ENCODE results near the gene CENPM. TPM values are rescaled to one million over a fixed set of nuclear protein-coding genes. Genes with fewer than 3 reads are reported as not detected.

Gene CENPM
- total RNA-seq, 4 donors from 2014 or later = 14.2 to 71.0 (median 17.8) TPM

DNA sequence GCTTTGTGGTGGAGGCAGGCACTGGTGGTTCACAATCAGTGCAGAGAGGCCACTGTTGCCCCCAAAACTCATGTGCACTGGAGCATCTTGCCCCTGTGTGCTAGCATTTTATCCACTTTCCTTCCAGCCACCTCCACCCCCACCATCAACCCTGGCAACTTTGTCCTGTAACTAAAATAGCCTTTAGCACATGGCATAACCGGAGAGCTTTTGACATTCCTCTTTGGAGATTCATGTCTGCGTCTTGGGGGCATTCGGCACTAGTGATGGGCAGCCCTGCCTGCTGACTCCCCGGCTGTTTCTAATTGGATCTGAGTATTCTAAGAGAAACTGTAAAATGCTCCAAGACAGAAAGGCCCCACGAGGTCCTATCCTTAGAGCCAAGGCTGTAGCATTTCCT lies 47.8 kb downstream of the CENPM start:
- TF ChIP-seq POLR2A (IDR thresholded peaks at IDR 0.05) = no peak
- no peak for TF ChIP-seq CTCF (IDR thresholded peaks at IDR 0.05)
- Histone ChIP-seq H3K36me3 (peaks cover 0 to 97% (median 0%) of the 10 kb centered on the region in 3 donors), H3K27ac (no peak overlapping the region), H3K4me1 (no peaks in the 10 kb centered on the region), H3K4me3 (no peak overlapping the region), H3K9me3 (no peaks in the 10 kb centered on the region), H3K27me3 (no peaks in the 10 kb centered on the region)
- DNase-seq = no peak

DNA sequence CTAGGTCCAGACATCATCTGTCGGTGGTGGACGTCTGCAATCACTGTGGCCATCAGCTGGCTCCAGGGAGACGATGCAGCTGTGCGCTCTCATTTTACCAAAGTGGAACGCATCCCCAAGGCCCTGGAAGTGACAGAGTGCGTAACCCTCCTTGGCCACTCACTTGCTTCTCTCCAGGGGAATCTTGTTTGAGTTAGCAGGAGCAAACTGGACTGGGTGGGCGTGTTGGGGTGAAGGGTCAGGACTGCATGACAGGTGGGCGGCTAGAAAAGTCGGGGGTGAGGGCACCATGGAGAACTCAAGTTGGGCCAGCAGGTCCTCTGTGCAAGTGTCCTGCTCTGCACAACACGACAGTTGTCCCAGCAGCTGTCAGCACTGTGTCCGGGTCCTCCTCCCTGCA lies 48.3 kb downstream of the CENPM start:
- Histone ChIP-seq H3K36me3 (peaks cover 0 to 97% (median 0%) of the 10 kb centered on the region in 3 donors), H3K9me3 (no peaks in the 10 kb centered on the region), H3K27ac (no peak overlapping the region), H3K27me3 (no peaks in the 10 kb centered on the region), H3K4me1 (no peaks in the 10 kb centered on the region), H3K4me3 (no peak overlapping the region)
- TF ChIP-seq POLR2A (IDR thresholded peaks at IDR 0.05) (no peak), CTCF (IDR thresholded peaks at IDR 0.05) (no peak)
- no peak for DNase-seq

DNA sequence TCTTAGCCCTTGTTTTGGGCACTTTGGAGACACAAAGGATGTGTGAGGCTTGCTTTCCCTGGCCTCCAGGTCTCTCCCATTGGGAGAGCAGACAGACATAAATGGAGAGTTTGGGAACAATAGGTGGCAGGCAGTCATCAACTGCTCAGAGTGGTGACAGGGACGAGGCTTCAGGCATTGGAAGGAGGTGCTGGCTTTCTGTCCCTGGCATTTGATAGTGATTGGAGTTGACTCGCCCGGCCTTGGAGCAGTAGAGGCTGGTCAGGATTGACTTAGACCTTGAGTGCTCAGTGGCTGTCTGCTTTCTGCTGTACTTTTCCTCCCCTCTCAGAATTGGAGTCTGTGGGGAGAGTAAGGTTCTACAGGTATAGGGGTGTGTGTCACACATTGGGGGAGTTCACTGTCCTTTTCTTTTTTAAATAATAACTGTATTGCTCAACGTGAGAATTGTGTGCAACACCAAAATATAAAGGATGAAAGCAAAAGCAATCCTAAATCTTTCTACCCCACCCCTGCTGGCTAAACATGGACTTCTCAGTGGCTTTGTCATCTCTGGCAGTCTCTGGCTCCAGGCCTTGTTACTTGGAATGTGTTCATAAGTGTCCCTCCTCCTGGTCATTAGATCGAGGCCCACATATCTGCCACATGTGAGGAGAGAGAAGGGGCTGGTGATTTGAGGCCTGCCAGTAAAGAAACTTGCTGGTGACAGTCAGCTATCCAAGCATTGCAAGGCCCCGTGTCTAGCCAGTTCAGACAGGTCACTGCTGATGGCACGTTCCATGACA lies 53.2 kb downstream of the CENPM start:
- Histone ChIP-seq H3K27ac (no peak overlapping the region), H3K36me3 (peaks cover 0 to 94% (median 0%) of the 10 kb centered on the region in 3 donors), H3K9me3 (no peaks in the 10 kb centered on the region), H3K4me3 (no peak overlapping the region), H3K27me3 (no peaks in the 10 kb centered on the region), H3K4me1 (no peaks in the 10 kb centered on the region)
- DNase-seq = no peak
- no peak for TF ChIP-seq POLR2A (IDR thresholded peaks at IDR 0.05)
- TF ChIP-seq CTCF (IDR thresholded peaks at IDR 0.05) = no peak

DNA sequence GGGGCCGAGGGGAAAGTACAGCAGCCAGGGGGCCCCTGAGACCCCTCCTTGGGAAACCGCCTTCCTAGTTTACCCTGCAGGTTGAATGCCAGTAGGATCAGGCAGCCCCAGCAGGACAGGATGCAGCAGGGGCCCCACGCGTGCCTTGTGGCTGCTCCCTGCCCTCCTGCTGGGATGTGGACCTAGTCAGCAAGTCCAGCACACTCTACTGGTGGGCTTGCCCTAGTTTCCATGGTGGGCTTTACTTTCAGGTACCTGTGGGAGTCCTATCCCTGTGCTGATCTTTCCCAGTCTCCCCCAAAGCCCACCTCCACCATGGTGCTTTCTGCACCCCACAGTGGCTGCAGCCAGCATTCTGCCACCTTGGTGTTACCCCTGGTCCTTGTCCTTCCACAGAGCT lies 54.2 kb downstream of the CENPM start:
- Histone ChIP-seq H3K36me3 (peaks cover 0 to 95% (median 0%) of the 10 kb centered on the region in 3 donors), H3K9me3 (no peaks in the 10 kb centered on the region)
- no peak for DNase-seq

DNA sequence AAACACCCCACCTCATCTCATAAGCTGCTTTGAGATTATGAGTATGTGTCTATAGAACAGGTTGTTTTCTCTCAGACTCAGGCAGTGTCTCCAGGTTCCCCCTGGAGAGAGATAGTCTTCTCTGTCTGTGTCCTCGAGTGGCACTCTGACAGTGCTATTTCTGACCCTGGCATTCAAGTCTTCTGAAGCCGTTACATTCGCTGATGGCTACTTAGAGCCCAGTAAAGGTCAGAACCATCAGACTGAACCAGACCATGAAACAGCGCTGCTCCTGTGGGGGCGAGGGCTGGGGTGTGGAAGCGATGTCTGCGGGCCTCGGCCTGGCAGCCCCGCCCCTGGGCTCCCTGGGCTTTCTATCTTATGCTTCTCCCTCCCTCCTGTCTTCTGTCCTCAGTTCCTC lies 55.5 kb downstream of the CENPM start:
- Histone ChIP-seq H3K27me3 (no peaks in the 10 kb centered on the region), H3K36me3 (peaks cover 0 to 95% (median 0%) of the 10 kb centered on the region in 3 donors), H3K4me1 (no peaks in the 10 kb centered on the region)

More for the DNA sequence above, 54.2 kb downstream of the CENPM start:
- no peak overlapping the region for H3K27ac ChIP-seq
- no peaks in the 10 kb centered on the region for H3K4me1 ChIP-seq
- no peak overlapping the region for H3K4me3 ChIP-seq
- H3K27me3 ChIP-seq = no peaks in the 10 kb centered on the region
- TF ChIP-seq POLR2A (IDR thresholded peaks at IDR 0.05) (no peak), CTCF (IDR thresholded peaks at IDR 0.05) (no peak)

More for the DNA sequence above, 55.5 kb downstream of the CENPM start:
- Histone ChIP-seq H3K27ac (no peak overlapping the region), H3K9me3 (no peaks in the 10 kb centered on the region), H3K4me3 (no peak overlapping the region)
- DNase-seq = no peak
- no peak for TF ChIP-seq POLR2A (IDR thresholded peaks at IDR 0.05)

Small RNA genes lying within 50 kb of the gene (small RNA-seq; reads per million reads assigned to genes)
- 2.9 to 3.0 reads per million in 2 donors for gene MIR33A

Other genes starting within 250 kb of the CENPM start
- gene MEI1, start 247.6 kb downstream of the CENPM start, total RNA-seq = 10 to 100 TPM in 2 of 4 donors, 1 to 10 TPM in 2; 1.1 to 20.6 (median 11.7) TPM
- 10 to 100 TPM in 2 of 4 donors, 1 to 10 TPM in 2; 8.1 to 20.6 (median 10.2) TPM for gene CCDC134, start 146.5 kb downstream of the CENPM start, total RNA-seq
- 100 to 1,000 TPM in 3 of 4 donors, 10 to 100 TPM in 1; 66.0 to 221 (median 144) TPM for gene SREBF2, start 114.0 kb downstream of the CENPM start, total RNA-seq
- gene SHISA8, start 32.1 kb downstream of the CENPM start, total RNA-seq = not detected
- gene TNFRSF13C, start 20.3 kb downstream of the CENPM start, total RNA-seq = 10 to 100 TPM in 1 of 4 donors, 1 to 10 TPM in 2, under 1 TPM in 1; 0.35 to 52.8 (median 3.2) TPM
- not detected for gene SEPTIN3, start 22.3 kb upstream of the CENPM start, total RNA-seq
- gene WBP2NL, start 51.6 kb upstream of the CENPM start, total RNA-seq = 1 to 10 TPM; 2.1 to 4.0 (median 3.4) TPM
- 100 to 1,000 TPM in 1 of 4 donors, 10 to 100 TPM in 3; 31.4 to 102 (median 86.9) TPM for gene NAGA, start 123.7 kb upstream of the CENPM start, total RNA-seq
- gene PHETA2, start 127.1 kb upstream of the CENPM start, total RNA-seq = 10 to 100 TPM in 1 of 4 donors, 1 to 10 TPM in 3; 5.8 to 14.6 (median 7.6) TPM
- 10 to 100 TPM in 3 of 4 donors, 1 to 10 TPM in 1; 9.9 to 18.2 (median 17.0) TPM for gene SMDT1, start 132.5 kb upstream of the CENPM start, total RNA-seq
- 10 to 100 TPM; 57.2 to 88.1 (median 61.0) TPM for gene NDUFA6, start 143.6 kb upstream of the CENPM start, total RNA-seq
- 100 to 1,000 TPM in 2 of 4 donors, 10 to 100 TPM in 2; 18.2 to 329 (median 117) TPM for gene CYP2D6, start 183.7 kb upstream of the CENPM start, total RNA-seq